Measurements from ENCODE around the gene EIF3F.
A peak's percentile ranks its signal among the peaks of the same experiment; 100 is the strongest.

Gene EIF3F

GRCh38 chr11:7994581-7995278 is 7.6 kb downstream of the EIF3F start:
- no peak for DNase-seq

GRCh38 chr11:7999795-8000194 is 12.7 kb downstream of the EIF3F start:
- DNase-seq: no peak

- DNase-seq: no peak
Observed at GRCh38 chr11:8000390-8000789, 13.3 kb downstream of the EIF3F start.

GRCh38 chr11:8002676-8003075 is 15.5 kb downstream of the EIF3F start:
- no peak for DNase-seq

- DNase-seq: no peak
Observed at GRCh38 chr11:8003187-8003586, 16.1 kb downstream of the EIF3F start.

- no peak for DNase-seq
Observed at GRCh38 chr11:8004008-8004407, 16.9 kb downstream of the EIF3F start.

- no peak for DNase-seq
Observed at GRCh38 chr11:8005556-8005955, 18.4 kb downstream of the EIF3F start.

GRCh38 chr11:8006349-8006977 is 19.3 kb downstream of the EIF3F start:
- DNase-seq: peak; percentile 29

- DNase-seq: no peak
Observed at GRCh38 chr11:8008212-8008611, 21.1 kb downstream of the EIF3F start.

- no peak for DNase-seq
Observed at GRCh38 chr11:8009856-8010255, 22.7 kb downstream of the EIF3F start.

- no peak for DNase-seq
Observed at GRCh38 chr11:8011371-8011770, 24.2 kb downstream of the EIF3F start.

- DNase-seq: no peak
Observed at GRCh38 chr11:8011981-8012444, 24.9 kb downstream of the EIF3F start.

GRCh38 chr11:8013833-8014232 is 26.7 kb downstream of the EIF3F start:
- DNase-seq: no peak

- DNase-seq: no peak
Observed at GRCh38 chr11:8015753-8016239, 28.7 kb downstream of the EIF3F start.

- no peak for DNase-seq
Observed at GRCh38 chr11:8016440-8016839, 29.3 kb downstream of the EIF3F start.

GRCh38 chr11:8017071-8017470 is 29.9 kb downstream of the EIF3F start:
- DNase-seq: no peak

- no peak for DNase-seq
Observed at GRCh38 chr11:8017894-8018483, 30.9 kb downstream of the EIF3F start.

GRCh38 chr11:8018484-8019313 is 31.6 kb downstream of the EIF3F start:
- DNase-seq: peak; percentile 46

GRCh38 chr11:8019314-8020243 is 32.4 kb downstream of the EIF3F start:
- peak; percentile 7 for DNase-seq

GRCh38 chr11:8020244-8020597 is 33.1 kb downstream of the EIF3F start:
- no peak for DNase-seq

- no peak for DNase-seq
Observed at GRCh38 chr11:8021920-8022319, 34.8 kb downstream of the EIF3F start.

GRCh38 chr11:8022876-8023275 is 35.7 kb downstream of the EIF3F start:
- no peak for DNase-seq

All from activated T-cell treated with anti-CD3 and anti-CD28 coated beads for 4 hours (primary cell).